ENCODE results near the gene SP100.
"Not testable (repeated sequence)": the region's sequence is repeated elsewhere in the genome, so short reads cannot be mapped to it uniquely, and the experiment has no call there.

GRCh38 chr2:230398698-230399097 is 17.3 kb upstream of the SP100 start:
- not testable (repeated sequence) for TF ChIP-seq CTCF (optimal IDR thresholded peaks at IDR 0.05 in 1 of 3, IDR thresholded peaks at IDR 0.05 in 1 of 3, conservative IDR thresholded peaks at IDR 0.05 in 1 of 3; ENCODE audit: extremely low read depth in 1 of 3, insufficient read depth in 2 of 3, low read length in 3 of 3); EZH2 (IDR thresholded peaks at IDR 0.05; ENCODE audit: low read length)
